22Rv1 (cell line): ENCODE measurements around the gene ANTXR1.

ENCODE experiments used
- H3K27ac ChIP-seq: fragments of 450-650 bp; 2 replicates; pipeline ENCODE4 v1.5.1; 2017
- ZFX ChIP-seq: fragments of 450-650 bp; IDR thresholded peaks from 2 replicates; pipeline ENCODE4 v1.6.1; 2017; ENCODE audit warnings: antibody characterized with exemption, borderline replicate concordance
- TF ChIP-seq, protein P1 (sequence below): fragments of 450-650 bp; IDR thresholded peaks from 2 replicates; pipeline ENCODE4 v1.5.1; 2017; ENCODE audit warnings: mild to moderate bottlenecking

The ANTXR1 gene

GRCh38 chr2:68974251-68974650 lies 38.7 kb upstream of the ANTXR1 start, which contains the start of gene GKN1:
Gene GKN1, plus strand, starts transcription at chr2:68974636. Its CDS starts 42 bp downstream, at chr2:68974678.
- no peak for TF ChIP-seq ZFX
- TF ChIP-seq, protein P1, sequence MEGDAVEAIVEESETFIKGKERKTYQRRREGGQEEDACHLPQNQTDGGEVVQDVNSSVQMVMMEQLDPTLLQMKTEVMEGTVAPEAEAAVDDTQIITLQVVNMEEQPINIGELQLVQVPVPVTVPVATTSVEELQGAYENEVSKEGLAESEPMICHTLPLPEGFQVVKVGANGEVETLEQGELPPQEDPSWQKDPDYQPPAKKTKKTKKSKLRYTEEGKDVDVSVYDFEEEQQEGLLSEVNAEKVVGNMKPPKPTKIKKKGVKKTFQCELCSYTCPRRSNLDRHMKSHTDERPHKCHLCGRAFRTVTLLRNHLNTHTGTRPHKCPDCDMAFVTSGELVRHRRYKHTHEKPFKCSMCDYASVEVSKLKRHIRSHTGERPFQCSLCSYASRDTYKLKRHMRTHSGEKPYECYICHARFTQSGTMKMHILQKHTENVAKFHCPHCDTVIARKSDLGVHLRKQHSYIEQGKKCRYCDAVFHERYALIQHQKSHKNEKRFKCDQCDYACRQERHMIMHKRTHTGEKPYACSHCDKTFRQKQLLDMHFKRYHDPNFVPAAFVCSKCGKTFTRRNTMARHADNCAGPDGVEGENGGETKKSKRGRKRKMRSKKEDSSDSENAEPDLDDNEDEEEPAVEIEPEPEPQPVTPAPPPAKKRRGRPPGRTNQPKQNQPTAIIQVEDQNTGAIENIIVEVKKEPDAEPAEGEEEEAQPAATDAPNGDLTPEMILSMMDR, result no peak
- no peak within 1 kb of the TSS for H3K27ac ChIP-seq

- H3K27ac ChIP-seq, result no peak overlapping the region
- no peak for TF ChIP-seq ZFX
- TF ChIP-seq, protein P1, result no peak
Observed at GRCh38 chr2:68974946-68975665, 37.9 kb upstream of the ANTXR1 start.

GRCh38 chr2:68975844-68976243 lies 37.1 kb upstream of the ANTXR1 start:
- H3K27ac ChIP-seq, result no peak overlapping the region
- TF ChIP-seq ZFX, result no peak
- TF ChIP-seq, protein P1, result no peak

DNA sequence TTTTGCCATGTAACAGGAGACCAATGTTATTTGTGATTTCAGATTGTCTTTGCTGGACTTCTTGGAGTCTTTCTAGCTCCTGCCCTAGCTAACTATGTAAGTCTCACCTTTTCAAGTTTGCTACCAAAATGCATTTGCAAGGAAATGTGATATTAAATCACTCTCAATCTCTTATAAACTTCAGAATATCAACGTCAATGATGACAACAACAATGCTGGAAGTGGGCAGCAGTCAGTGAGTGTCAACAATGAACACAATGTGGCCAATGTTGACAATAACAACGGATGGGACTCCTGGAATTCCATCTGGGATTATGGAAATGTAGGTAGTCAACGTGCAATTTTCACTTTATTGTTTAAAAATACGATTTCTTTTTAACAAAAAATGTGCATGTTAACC lies 35.5 kb upstream of the ANTXR1 start:
- H3K27ac ChIP-seq, result no peak overlapping the region
- no peak for TF ChIP-seq ZFX
- TF ChIP-seq, protein P1, result no peak

DNA sequence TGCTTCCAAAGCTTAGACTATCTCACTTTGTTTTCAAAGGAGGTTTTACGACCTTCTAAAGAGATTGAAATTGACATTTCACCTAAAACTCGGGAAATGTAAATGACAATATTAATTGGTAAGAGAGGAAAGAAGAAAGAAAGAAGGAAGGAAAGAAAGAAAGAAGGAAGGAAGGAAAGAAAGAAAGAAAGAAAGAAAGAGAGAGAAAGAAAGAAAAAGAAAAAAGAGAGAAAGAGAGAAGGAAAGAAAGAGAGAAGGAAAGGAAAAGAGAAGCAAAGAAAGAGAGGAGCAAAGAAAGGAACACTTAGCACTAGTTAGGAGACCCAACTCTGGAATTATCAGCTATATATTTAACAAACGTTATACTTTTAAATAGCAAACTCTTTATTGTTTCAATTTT lies 34.9 kb upstream of the ANTXR1 start:
- no peak overlapping the region for H3K27ac ChIP-seq
- TF ChIP-seq, protein P1, result no peak
- no peak for TF ChIP-seq ZFX

GRCh38 chr2:68980956-68981355 lies 32.0 kb upstream of the ANTXR1 start:
- H3K27ac ChIP-seq, result no peak overlapping the region
- TF ChIP-seq, protein P1, result no peak
- no peak for TF ChIP-seq ZFX

- TF ChIP-seq, protein P1, result no peak
- TF ChIP-seq ZFX, result no peak
- no peak overlapping the region for H3K27ac ChIP-seq
Observed at GRCh38 chr2:68987021-68987503, 25.9 kb upstream of the ANTXR1 start.
